Loucy (cell line): ENCODE data around the gene COLEC11.

Source experiments
- EZH2phosphoT487 ChIP-seq: fragments of 200-600 bp; IDR thresholded peaks from 2 replicates; pipeline ENCODE4 v1.6.1; 2018; ENCODE audit warnings: antibody characterized with exemption, mild to moderate bottlenecking, moderate library complexity, borderline replicate concordance
- TF ChIP-seq, protein P1 (sequence below): fragments of 200-600 bp; sonication (generic); conservative IDR thresholded peaks from 2 replicates; pipeline ENCODE4 v1.5.1; 2014; ENCODE audit warnings: mild to moderate bottlenecking, antibody characterized with exemption, low read length

DNA sequence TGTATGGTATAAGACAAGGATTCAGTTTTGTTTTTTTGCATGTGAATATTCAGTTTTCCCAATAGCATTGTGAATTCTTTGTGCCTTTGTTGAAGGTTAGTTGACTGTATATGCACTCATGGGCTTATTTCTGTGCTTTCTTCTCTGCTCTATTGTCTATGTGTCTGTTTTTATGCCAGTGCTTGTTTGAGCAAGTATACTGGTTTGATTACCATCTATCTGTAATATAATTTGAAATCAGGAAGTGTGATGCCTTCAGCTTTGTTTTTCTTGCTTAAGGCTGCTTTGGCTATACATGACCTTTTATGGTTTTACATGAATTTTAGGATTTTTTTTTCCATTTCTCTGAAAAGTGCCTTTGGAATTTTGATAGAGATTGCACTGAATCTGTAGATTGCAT lies 23.5 kb downstream of the COLEC11 start:
- no peak for TF ChIP-seq EZH2phosphoT487
- TF ChIP-seq, protein P1, sequence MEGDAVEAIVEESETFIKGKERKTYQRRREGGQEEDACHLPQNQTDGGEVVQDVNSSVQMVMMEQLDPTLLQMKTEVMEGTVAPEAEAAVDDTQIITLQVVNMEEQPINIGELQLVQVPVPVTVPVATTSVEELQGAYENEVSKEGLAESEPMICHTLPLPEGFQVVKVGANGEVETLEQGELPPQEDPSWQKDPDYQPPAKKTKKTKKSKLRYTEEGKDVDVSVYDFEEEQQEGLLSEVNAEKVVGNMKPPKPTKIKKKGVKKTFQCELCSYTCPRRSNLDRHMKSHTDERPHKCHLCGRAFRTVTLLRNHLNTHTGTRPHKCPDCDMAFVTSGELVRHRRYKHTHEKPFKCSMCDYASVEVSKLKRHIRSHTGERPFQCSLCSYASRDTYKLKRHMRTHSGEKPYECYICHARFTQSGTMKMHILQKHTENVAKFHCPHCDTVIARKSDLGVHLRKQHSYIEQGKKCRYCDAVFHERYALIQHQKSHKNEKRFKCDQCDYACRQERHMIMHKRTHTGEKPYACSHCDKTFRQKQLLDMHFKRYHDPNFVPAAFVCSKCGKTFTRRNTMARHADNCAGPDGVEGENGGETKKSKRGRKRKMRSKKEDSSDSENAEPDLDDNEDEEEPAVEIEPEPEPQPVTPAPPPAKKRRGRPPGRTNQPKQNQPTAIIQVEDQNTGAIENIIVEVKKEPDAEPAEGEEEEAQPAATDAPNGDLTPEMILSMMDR = no peak
